ENCODE results near the gene WNT7B.

Gene WNT7B

DNA sequence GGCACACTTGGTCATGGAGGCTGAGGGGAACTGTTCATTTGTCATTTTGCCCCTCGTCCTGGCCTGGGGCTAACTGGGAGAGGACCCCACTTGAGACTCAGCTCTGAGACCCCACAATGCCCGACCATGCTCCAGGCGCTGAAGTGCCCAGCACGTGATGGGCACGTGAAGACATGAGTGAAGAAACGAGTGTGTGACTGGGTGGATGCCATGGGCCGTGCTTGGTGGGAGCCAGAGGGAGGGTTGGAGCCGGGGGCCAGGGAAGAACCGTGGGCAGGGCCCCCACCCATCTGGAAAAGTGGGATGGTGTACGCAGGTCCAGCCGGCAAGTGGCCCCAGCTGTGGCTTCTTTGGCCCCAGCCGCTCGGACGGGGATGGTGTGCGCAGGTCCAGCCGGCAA lies 61.1 kb downstream of the WNT7B start:
- CTCF ChIA-PET, result no interaction called here
- no peak for DNase-seq (ENCODE audit: extremely low spot score)
- TF ChIP-seq HDGF (IDR thresholded peaks at IDR 0.05; ENCODE audit: borderline replicate concordance), result no peak
- TF ChIP-seq SP1 (IDR thresholded peaks at IDR 0.05), result no peak
- no peak for TF ChIP-seq NFRKB (IDR thresholded peaks at IDR 0.05)
- no peak for TF ChIP-seq CTBP1 (IDR thresholded peaks at IDR 0.05; ENCODE audit: borderline replicate concordance)
- TF ChIP-seq PKNOX1 (IDR thresholded peaks at IDR 0.05), result no peak
- no peak for TF ChIP-seq L3MBTL2 (conservative IDR thresholded peaks at IDR 0.05)
- no peak for TF ChIP-seq ZNF384 (IDR thresholded peaks at IDR 0.05)
- TF ChIP-seq ARNT (IDR thresholded peaks at IDR 0.05), result no peak
- TF ChIP-seq SUZ12 (IDR thresholded peaks at IDR 0.05), result no peak
- TF ChIP-seq BHLHE40 (IDR thresholded peaks at IDR 0.05; ENCODE audit: borderline replicate concordance), result no peak
- no peak for TF ChIP-seq LEF1 (IDR thresholded peaks at IDR 0.05; ENCODE audit: borderline replicate concordance)
- no peak for TF ChIP-seq FOXK2 (IDR thresholded peaks at IDR 0.05)
- POLR2A ChIA-PET, result no interaction called here

DNA sequence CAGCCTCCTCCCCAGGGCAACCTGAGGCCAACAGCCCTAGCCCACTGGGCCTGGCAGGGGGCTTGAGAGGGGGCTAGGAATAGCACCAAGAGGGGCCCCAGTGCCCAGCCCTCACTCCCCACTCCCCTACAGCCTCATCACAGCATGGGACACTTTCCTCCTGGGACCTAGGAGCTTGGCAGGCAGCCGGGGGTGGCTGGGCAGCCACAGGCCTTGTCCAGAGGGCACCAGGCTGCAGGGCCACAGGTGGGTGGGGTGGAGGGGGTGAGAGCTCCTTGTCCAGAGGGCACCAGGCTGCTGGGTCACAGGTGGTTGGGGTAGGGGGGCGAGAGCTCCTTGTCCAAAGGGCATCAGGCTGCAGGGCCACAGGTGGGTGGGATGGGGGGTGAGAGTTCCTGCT lies 61.8 kb downstream of the WNT7B start:
- POLR2A ChIA-PET, result no interaction called here
- DNase-seq (ENCODE audit: extremely low spot score), result no peak
- TF ChIP-seq FOXA1 (IDR thresholded peaks at IDR 0.05), result no peak
- TF ChIP-seq FOXM1 (IDR thresholded peaks at IDR 0.05; ENCODE audit: borderline replicate concordance), result no peak
- no peak for TF ChIP-seq BHLHE40 (IDR thresholded peaks at IDR 0.05; ENCODE audit: borderline replicate concordance)
- no peak for TF ChIP-seq SUZ12 (IDR thresholded peaks at IDR 0.05)
- CTCF ChIA-PET, result no interaction called here

DNA sequence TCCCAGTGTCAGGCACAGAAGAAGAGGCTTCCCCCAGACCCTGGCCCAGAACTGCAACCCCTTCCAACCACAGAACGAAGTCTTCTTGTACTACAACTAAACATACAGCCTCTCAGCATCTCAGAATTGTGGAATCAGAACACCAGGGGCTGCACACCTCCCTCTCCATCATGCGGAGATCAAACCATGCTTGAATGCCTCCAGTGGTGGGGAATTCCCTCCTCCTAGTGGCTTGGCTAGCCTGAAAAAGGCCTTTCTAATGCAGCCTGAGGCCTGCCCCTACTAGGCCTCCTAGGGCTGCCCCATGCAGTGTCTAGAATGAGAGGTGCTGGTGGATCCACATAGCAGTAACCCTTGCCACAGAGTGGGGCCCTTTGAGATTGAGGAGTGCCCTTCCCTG lies 62.7 kb downstream of the WNT7B start:
- DNase-seq (ENCODE audit: extremely low spot score), result no peak
- no peak for TF ChIP-seq ARNT (IDR thresholded peaks at IDR 0.05)
- no peak for TF ChIP-seq FOXK2 (IDR thresholded peaks at IDR 0.05)
- no peak for TF ChIP-seq TARDBP (IDR thresholded peaks at IDR 0.05)
- CTCF ChIA-PET, result no interaction called here
- POLR2A ChIA-PET, result no interaction called here

- TF ChIP-seq SP1 (IDR thresholded peaks at IDR 0.05), result no peak
- TF ChIP-seq BHLHE40 (IDR thresholded peaks at IDR 0.05; ENCODE audit: borderline replicate concordance), result no peak
- no peak for TF ChIP-seq FOXA1 (IDR thresholded peaks at IDR 0.05)
- TF ChIP-seq SUZ12 (IDR thresholded peaks at IDR 0.05), result no peak
- TF ChIP-seq FOXM1 (IDR thresholded peaks at IDR 0.05; ENCODE audit: borderline replicate concordance), result no peak
- no peak for TF ChIP-seq LEF1 (IDR thresholded peaks at IDR 0.05; ENCODE audit: borderline replicate concordance)
- TF ChIP-seq PKNOX1 (IDR thresholded peaks at IDR 0.05), result no peak
- TF ChIP-seq HDGF (IDR thresholded peaks at IDR 0.05; ENCODE audit: borderline replicate concordance), result no peak
- DNase-seq (ENCODE audit: extremely low spot score), result no peak
- POLR2A ChIA-PET, result no interaction called here
- CTCF ChIA-PET, result no interaction called here
Observed at GRCh38 chr22:45912910-45913309, 64.1 kb downstream of the WNT7B start.

DNA sequence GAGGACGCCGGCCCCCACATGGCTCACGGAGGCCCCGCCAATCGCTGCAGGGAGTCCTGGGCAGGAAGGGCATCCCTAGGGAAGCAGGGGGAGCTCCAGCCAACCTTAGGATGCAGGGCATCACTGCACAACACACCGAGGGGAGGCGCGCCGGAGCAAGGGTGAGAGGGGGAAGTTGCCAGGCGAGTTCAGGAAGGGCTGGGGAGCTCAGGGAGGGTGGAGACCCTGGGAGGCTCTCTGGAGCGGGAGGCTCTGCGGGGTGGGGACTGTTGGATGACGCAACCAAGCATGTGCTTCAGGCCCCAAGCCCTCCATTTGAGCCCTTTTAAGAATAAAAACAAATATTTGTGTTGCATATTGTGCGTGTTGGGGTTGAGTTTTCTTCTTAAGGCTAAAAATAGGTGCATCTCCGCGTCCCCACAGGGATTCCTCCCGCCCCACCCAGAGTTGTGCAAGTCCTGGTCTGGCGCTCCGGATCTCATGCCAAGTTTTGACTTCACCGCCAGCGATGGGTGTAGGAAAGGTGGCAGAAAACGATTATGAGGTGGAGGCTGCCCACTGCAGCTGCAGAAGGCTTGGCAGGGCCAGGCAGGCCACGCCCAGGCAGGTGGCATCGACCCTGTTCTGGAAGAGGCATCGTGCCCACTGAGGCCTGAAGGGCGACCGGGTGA lies 65.2 kb downstream of the WNT7B start:
- CTCF ChIA-PET, result no interaction called here

DNA sequence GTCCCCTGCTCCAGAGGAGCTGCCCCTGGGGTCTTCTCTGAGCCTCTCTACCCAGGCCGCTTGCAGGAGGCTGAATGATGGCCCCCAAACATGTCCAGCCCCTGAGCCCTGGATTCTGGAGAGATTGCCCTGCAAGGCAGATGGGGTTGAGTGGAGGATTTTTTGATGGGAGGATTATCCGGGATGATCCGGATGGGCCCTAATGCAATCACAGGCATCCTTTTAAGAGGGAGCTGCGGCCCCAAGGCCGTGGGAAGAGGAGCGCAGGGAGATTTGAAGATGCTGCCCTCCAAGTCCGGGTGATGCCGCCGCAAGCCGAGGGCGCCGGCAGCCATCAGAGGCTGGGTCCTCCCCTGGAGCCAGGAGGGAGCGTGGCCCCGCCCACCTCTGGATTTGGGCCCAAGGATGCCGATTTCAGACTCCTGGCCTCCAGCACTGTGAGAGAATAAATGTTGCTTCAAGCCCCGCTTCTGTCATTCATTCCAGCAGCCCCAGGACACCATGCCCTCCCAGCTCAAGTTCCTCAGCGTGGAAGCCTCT lies 66.0 kb downstream of the WNT7B start:
- POLR2A ChIA-PET, result no interaction called here
- no peak for DNase-seq (ENCODE audit: extremely low spot score)
- CTCF ChIA-PET, result no interaction called here
- TF ChIP-seq LEF1 (IDR thresholded peaks at IDR 0.05; ENCODE audit: borderline replicate concordance) (no peak), PKNOX1 (IDR thresholded peaks at IDR 0.05) (no peak), ZNF384 (IDR thresholded peaks at IDR 0.05) (no peak), FOXM1 (IDR thresholded peaks at IDR 0.05; ENCODE audit: borderline replicate concordance) (no peak), FOXK2 (IDR thresholded peaks at IDR 0.05) (no peak), NFRKB (IDR thresholded peaks at IDR 0.05) (no peak), ELF4 (IDR thresholded peaks at IDR 0.05) (no peak), SP1 (IDR thresholded peaks at IDR 0.05) (no peak), TARDBP (IDR thresholded peaks at IDR 0.05) (no peak), SUZ12 (IDR thresholded peaks at IDR 0.05) (no peak), CTBP1 (IDR thresholded peaks at IDR 0.05; ENCODE audit: borderline replicate concordance) (no peak), L3MBTL2 (conservative IDR thresholded peaks at IDR 0.05) (no peak)

More for the DNA sequence above, 65.2 kb downstream of the WNT7B start:
- POLR2A ChIA-PET, result no interaction called here
- TF ChIP-seq LEF1 (IDR thresholded peaks at IDR 0.05; ENCODE audit: borderline replicate concordance) (no peak), TARDBP (IDR thresholded peaks at IDR 0.05) (no peak), HDGF (IDR thresholded peaks at IDR 0.05; ENCODE audit: borderline replicate concordance) (no peak), SUZ12 (IDR thresholded peaks at IDR 0.05) (no peak), FOXK2 (IDR thresholded peaks at IDR 0.05) (no peak), ZNF384 (IDR thresholded peaks at IDR 0.05) (no peak), FOXM1 (IDR thresholded peaks at IDR 0.05; ENCODE audit: borderline replicate concordance) (no peak)
- no peak for DNase-seq (ENCODE audit: extremely low spot score)

DNA sequence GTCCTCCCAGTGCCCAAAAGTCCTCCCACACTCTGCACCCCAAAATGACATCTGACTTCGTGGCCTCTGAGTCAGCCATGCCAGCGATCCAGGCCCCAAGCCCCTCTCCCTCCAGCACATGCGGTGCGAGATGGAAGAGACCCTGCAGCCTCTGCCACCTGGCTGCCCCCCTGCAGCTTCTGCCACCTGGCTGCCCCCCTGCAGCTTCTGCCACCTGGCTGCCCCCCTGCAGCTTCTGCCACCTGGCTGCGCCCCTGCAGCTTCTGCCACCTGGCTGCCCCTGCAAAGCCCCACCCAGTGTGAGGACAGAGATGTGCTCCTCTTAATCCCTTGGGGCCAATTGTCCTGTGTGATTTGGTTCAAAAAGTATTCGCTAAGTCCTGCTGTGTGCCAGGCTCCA lies 68.0 kb downstream of the WNT7B start:
- DNase-seq (ENCODE audit: extremely low spot score), result no peak
- CTCF ChIA-PET, result interaction anchor here (0.6 kb wide), 1 partner anchor 682 kb away, joined by 4 read pairs; no protein-coding TSS in a partner anchor
- POLR2A ChIA-PET, result no interaction called here
- TF ChIP-seq LEF1 (IDR thresholded peaks at IDR 0.05; ENCODE audit: borderline replicate concordance) (no peak), FOXK2 (IDR thresholded peaks at IDR 0.05) (no peak), BHLHE40 (IDR thresholded peaks at IDR 0.05; ENCODE audit: borderline replicate concordance) (no peak), FOXM1 (IDR thresholded peaks at IDR 0.05; ENCODE audit: borderline replicate concordance) (no peak), SUZ12 (IDR thresholded peaks at IDR 0.05) (no peak), L3MBTL2 (conservative IDR thresholded peaks at IDR 0.05) (no peak)

All from HEK293T (cell line).